HG03565 (cell line): ENCODE measurements around the gene URI1.

Experiments used
- ATAC-seq: cut with Tn5 transposase; IDR thresholded peaks from one replicate; pipeline ENCODE4 v1.9.1; 2021; ENCODE audit warnings: mild to moderate bottlenecking, moderate library complexity; ENCODE audit not compliant: unreplicated experiment

URI1 gene

GRCh38 chr19:30053558-30053957 lies 111.5 kb downstream of the URI1 start:
- no peak for ATAC-seq

- no peak for ATAC-seq
These were observed 112.2 kb downstream of the URI1 start for GRCh38 chr19:30054210-30054609.

- no peak for ATAC-seq
These were observed 114.5 kb downstream of the URI1 start for GRCh38 chr19:30056580-30056979.

- no peak for ATAC-seq
These were observed 117.9 kb downstream of the URI1 start for GRCh38 chr19:30059741-30060457.

GRCh38 chr19:30060531-30061222 lies 118.6 kb downstream of the URI1 start:
- no peak for ATAC-seq

GRCh38 chr19:30061223-30062064 lies 119.4 kb downstream of the URI1 start:
- no peak for ATAC-seq

- no peak for ATAC-seq
These were observed 120.2 kb downstream of the URI1 start for GRCh38 chr19:30062065-30062906.

GRCh38 chr19:30062907-30063649 lies 121.0 kb downstream of the URI1 start:
- no peak for ATAC-seq

GRCh38 chr19:30063650-30064347 lies 121.8 kb downstream of the URI1 start:
- ATAC-seq, result no peak

GRCh38 chr19:30064348-30064699 lies 122.3 kb downstream of the URI1 start:
- ATAC-seq, result no peak

- no peak for ATAC-seq
These were observed 122.9 kb downstream of the URI1 start for GRCh38 chr19:30064771-30065494.

GRCh38 chr19:30065680-30066606 lies 123.9 kb downstream of the URI1 start:
- ATAC-seq, result no peak
